Activated CD8-positive, alpha-beta T cell treated with anti-CD3 and anti-CD28 coated beads for 36 hours (primary cell): ENCODE results near the gene DLG5. TPM values are rescaled to one million over a fixed set of nuclear protein-coding genes. Genes with fewer than 3 reads are reported as not detected.

Experiments used
- ATAC-seq: fragments of 200-7000 bp; cut with Tn5 transposase; one replicate; pipeline ENCODE4 v1.10.0; 2021; ENCODE audit warnings: mild to moderate bottlenecking, moderate library complexity
- CTCF ChIA-PET: fragments of 350-600 bp; sonication (Branson Sonifier 250); formaldehyde crosslinking; loops from one replicate; lab custom pipeline; 2021; ENCODE audit warnings: antibody characterized with exemption; lab: Charles Lee
- POLR2A ChIA-PET: fragments of 350-600 bp; sonication (Branson Sonifier 250); formaldehyde crosslinking; loops from one replicate; lab custom pipeline; 2021; ENCODE audit warnings: antibody characterized with exemption; lab: Charles Lee
- DNase-seq: peaks from one replicate; pipeline ENCODE4 v3.0.0-alpha.2; 2020
- H3K27ac Mint-ChIP-seq: one replicate; pipeline ENCODE4 v1.8.0; 2021; ENCODE audit warnings: mild to moderate bottlenecking, mixed read lengths
- H3K27me3 Mint-ChIP-seq: one replicate; pipeline ENCODE4 v1.8.0; 2021; ENCODE audit warnings: mixed read lengths
- H3K36me3 Mint-ChIP-seq: one replicate; pipeline ENCODE4 v1.8.0; 2021; ENCODE audit warnings: low read depth, mixed read lengths
- H3K4me1 Mint-ChIP-seq: one replicate; pipeline ENCODE4 v1.8.0; 2021; ENCODE audit warnings: low read depth, mixed read lengths
- H3K4me3 Mint-ChIP-seq: one replicate; pipeline ENCODE4 v1.8.0; 2021; ENCODE audit warnings: mild to moderate bottlenecking, moderate library complexity, mixed read lengths
- H3K9me3 Mint-ChIP-seq: one replicate; pipeline ENCODE4 v1.8.0; 2021; ENCODE audit warnings: mixed read lengths
- CTCF ChIP-seq: fragments of 200-600 bp; IDR thresholded peaks from one replicate; pipeline ENCODE4 v1.8.0; 2022; ENCODE audit warnings: antibody characterized with exemption, mild to moderate bottlenecking
- intact Hi-C: fragments of 100-400 bp; cut with micrococcal nuclease; formaldehyde crosslinking; loops from one replicate; pipeline ENCODE4 v1.10.0; 2022
- total RNA-seq, 2 experiments: library from RNA; stranded (reverse); gene quantifications; one replicate each; pipeline ENCODE4 v1.2.3, GENCODE V29; 2021

Gene DLG5
- total RNA-seq, 2 experiments from 2014 or later: 2.7 to 4.8 TPM

- no peak for TF ChIP-seq CTCF
- ChIA-PET CTCF (interaction anchor here (1.7 kb wide), 1 partner anchor 34 kb away, joined by 6 read pairs; no protein-coding TSS in a partner anchor), POLR2A (no interaction called here)
- Mint-ChIP-seq H3K27me3 (no peaks in the 10 kb centered on the region), H3K9me3 (no peaks in the 10 kb centered on the region), H3K27ac (no peak overlapping the region), H3K4me1 (peaks cover 13% of the 10 kb centered on the region), H3K36me3 (peaks cover 14% of the 10 kb centered on the region), H3K4me3 (no peak overlapping the region)
- intact Hi-C loops: no loop called here
- ATAC-seq (no peak), DNase-seq (no peak)
These were observed 46.7 kb upstream of the DLG5 start for GRCh38 chr10:77973276-77973675.

GRCh38 chr10:77972148-77972547, 45.6 kb upstream of the DLG5 start:
- ATAC-seq (no peak), DNase-seq (no peak)
- intact Hi-C loops: no loop called here
- Mint-ChIP-seq H3K9me3 (no peaks in the 10 kb centered on the region), H3K4me1 (peaks cover 13% of the 10 kb centered on the region), H3K36me3 (peaks cover 9% of the 10 kb centered on the region), H3K4me3 (no peak overlapping the region), H3K27me3 (no peaks in the 10 kb centered on the region), H3K27ac (peak overlapping the region; percentile 49)
- no peak for TF ChIP-seq CTCF
- ChIA-PET CTCF (no interaction called here), POLR2A (no interaction called here)

GRCh38 chr10:77971804-77972144, 45.2 kb upstream of the DLG5 start:
- no peak overlapping the region for H3K4me3 Mint-ChIP-seq
- no peak for TF ChIP-seq CTCF
- H3K4me1 Mint-ChIP-seq: peaks cover 13% of the 10 kb centered on the region
- H3K27ac Mint-ChIP-seq: peak overlapping the region; percentile 82
- POLR2A ChIA-PET: no interaction called here
- intact Hi-C loops: no loop called here
- H3K36me3 Mint-ChIP-seq: peaks cover 9% of the 10 kb centered on the region
- ATAC-seq (no peak), DNase-seq (no peak)
- no peaks in the 10 kb centered on the region for H3K9me3 Mint-ChIP-seq
- H3K27me3 Mint-ChIP-seq: no peaks in the 10 kb centered on the region
- CTCF ChIA-PET: no interaction called here

GRCh38 chr10:77970869-77971803, 44.6 kb upstream of the DLG5 start:
- CTCF ChIA-PET: no interaction called here
- no peak for TF ChIP-seq CTCF
- DNase-seq: peak; percentile 56
- peak; percentile 77 for ATAC-seq
- Mint-ChIP-seq H3K9me3 (no peaks in the 10 kb centered on the region), H3K36me3 (peaks cover 7% of the 10 kb centered on the region), H3K4me1 (peaks cover 13% of the 10 kb centered on the region), H3K27ac (peak overlapping the region; percentile 82), H3K4me3 (no peak overlapping the region), H3K27me3 (no peaks in the 10 kb centered on the region)
- intact Hi-C loops: no loop called here
- POLR2A ChIA-PET: no interaction called here

- intact Hi-C loops: no loop called here
These were observed 42.6 kb upstream of the DLG5 start for GRCh38 chr10:77969114-77969513.

More at GRCh38 chr10:77969114-77969513, 42.6 kb upstream of the DLG5 start:
- Mint-ChIP-seq H3K27ac (no peak overlapping the region), H3K4me3 (no peak overlapping the region), H3K36me3 (peaks cover 5% of the 10 kb centered on the region), H3K4me1 (peaks cover 13% of the 10 kb centered on the region), H3K27me3 (no peaks in the 10 kb centered on the region), H3K9me3 (peaks cover under 1% of the 10 kb centered on the region)
- ATAC-seq (no peak), DNase-seq (no peak)
- ChIA-PET POLR2A (interaction anchor here (0.6 kb wide), 1 partner anchor 9 kb away, joined by 3 read pairs; no protein-coding TSS in a partner anchor), CTCF (no interaction called here)
- no peak for TF ChIP-seq CTCF
